ENCODE data around the gene FAM200C. TPM values are rescaled to one million over a fixed set of nuclear protein-coding genes. Genes with fewer than 3 reads are reported as not detected.

FAM200C gene
- total RNA-seq, 1 donor from 2014 or later, result 1.1 TPM

DNA sequence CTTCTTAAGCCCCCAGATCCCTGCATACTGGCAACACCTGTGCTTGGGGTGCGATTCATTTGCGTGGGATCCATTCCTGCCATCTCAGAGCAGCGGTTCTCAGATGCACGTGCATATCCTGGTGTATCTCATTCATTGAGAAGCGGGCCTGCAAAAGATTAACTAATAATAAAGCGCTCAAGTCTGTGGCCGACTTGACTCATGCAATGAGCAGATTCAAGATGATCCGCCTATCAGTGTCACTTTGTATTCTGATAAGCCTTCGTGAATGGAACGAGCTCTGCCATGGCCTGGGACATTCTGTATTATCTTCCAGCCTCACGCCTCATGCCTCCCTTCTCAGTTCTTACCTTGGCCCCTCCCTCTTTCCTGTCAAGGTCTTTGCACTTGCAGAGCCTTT is 51.8 kb downstream of the FAM200C start:
- TF ChIP-seq CTCF (IDR thresholded peaks at IDR 0.05; ENCODE audit: insufficient read depth, low read length, severe bottlenecking), result no peak
- H3K27me3 ChIP-seq (ENCODE audit: control insufficient read depth, insufficient read depth, low read length), result no peaks in the 10 kb centered on the region
- no peaks in the 10 kb centered on the region for H3K36me3 ChIP-seq (ENCODE audit: control insufficient read depth, insufficient read depth, low read length)
- FAIRE-seq (no peak), DNase-seq (ENCODE audit: low read depth) (no peak)
- no peak overlapping the region for H3K4me3 ChIP-seq (ENCODE audit: low read depth, low read length)

DNA sequence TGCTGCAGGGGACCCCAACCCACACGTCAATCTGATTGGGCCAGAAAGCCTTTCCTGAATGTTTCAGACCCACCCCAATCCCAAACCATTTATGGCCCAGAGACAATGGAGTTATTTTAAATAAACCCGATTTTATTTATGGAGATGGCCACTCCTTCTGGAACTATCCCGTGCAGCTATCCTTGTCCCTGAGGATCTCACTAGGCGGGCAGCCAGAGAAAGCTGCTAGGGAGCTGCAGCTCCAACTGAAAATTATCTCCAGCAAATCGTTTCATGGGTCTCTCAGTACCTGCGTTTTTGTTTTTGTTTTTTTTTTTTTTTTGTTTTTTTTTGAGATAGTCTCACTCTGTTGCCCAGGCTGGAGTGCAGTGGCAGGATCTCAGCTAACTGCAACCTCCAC is 52.4 kb downstream of the FAM200C start:
- no peak for TF ChIP-seq CTCF (IDR thresholded peaks at IDR 0.05; ENCODE audit: insufficient read depth, low read length, severe bottlenecking)
- FAIRE-seq (no peak), DNase-seq (ENCODE audit: low read depth) (no peak)
- Histone ChIP-seq H3K27me3 (ENCODE audit: control insufficient read depth, insufficient read depth, low read length) (no peaks in the 10 kb centered on the region), H3K4me3 (ENCODE audit: low read depth, low read length) (no peak overlapping the region), H3K36me3 (ENCODE audit: control insufficient read depth, insufficient read depth, low read length) (no peaks in the 10 kb centered on the region)

Other genes starting within 250 kb of the FAM200C start
- gene FABP6, start 170.5 kb downstream of the FAM200C start, total RNA-seq, result 0.77 TPM in 1 of 2 replicates, not detected in the other
- gene CCNJL, start 87.5 kb downstream of the FAM200C start, total RNA-seq, result 4.2 and 4.4 TPM in 2 replicates
- gene C1QTNF2, start 29.4 kb downstream of the FAM200C start, total RNA-seq, result not detected in 2 replicates
- 51.3 and 69.8 TPM in 2 replicates for gene SLU7, start 19.0 kb upstream of the FAM200C start, total RNA-seq
- gene PTTG1, start 21.8 kb upstream of the FAM200C start, total RNA-seq, result 36.9 and 44.4 TPM in 2 replicates

Measured in bronchial epithelial cell (primary cell).